Subcutaneous preadipocyte (primary cell): Measurements from ENCODE around the gene CBLN3. TPM values are rescaled to one million over a fixed set of nuclear protein-coding genes. Genes with fewer than 3 reads are reported as not detected.

ENCODE experiments used
- total RNA-seq: library from RNA; depleted of rRNA; stranded (reverse); fragments of >200 nt; gene quantifications from 2 replicates; pipeline ENCODE4 v1.2.3, GENCODE V29; 2012

Gene CBLN3
- total RNA-seq = 1.4 and 4.4 TPM in 2 replicates

GRCh38 chr14:24429395-24430142, at the start of gene CBLN3, which contains the start of gene KHNYN:
Gene CBLN3, minus strand, starts transcription at chr14:24429668. Its CDS starts 614 bp downstream, at chr14:24429054.
Gene KHNYN, plus strand, starts transcription at chr14:24429954. Its CDS starts 777 bp downstream, at chr14:24430731.

GRCh38 chr14:24442240-24443052, 13.0 kb upstream of the CBLN3 start, which contains the start of gene SDR39U1:
Gene SDR39U1, minus strand, starts transcription at chr14:24442776. Its CDS starts 7 bp downstream, at chr14:24442769.

GRCh38 chr14:24398653-24399446, 30.6 kb downstream of the CBLN3 start, which contains the start of gene NYNRIN:
Gene NYNRIN, plus strand, starts transcription at chr14:24399003. Its CDS starts 244 bp downstream, at chr14:24399247.

Other genes starting within 250 kb of the CBLN3 start
- 74.6 and 97.4 TPM in 2 replicates for gene IPO4, start 240.9 kb downstream of the CBLN3 start, total RNA-seq
- 53.2 and 56.2 TPM in 2 replicates for gene TM9SF1, start 234.2 kb downstream of the CBLN3 start, total RNA-seq
- gene TSSK4, start 224.0 kb downstream of the CBLN3 start, total RNA-seq = under 0.01 and 0.20 TPM in 2 replicates
- 10.0 and 10.3 TPM in 2 replicates for gene CHMP4A, start 216.2 kb downstream of the CBLN3 start, total RNA-seq
- 10.8 and 14.7 TPM in 2 replicates for gene MDP1, start 213.6 kb downstream of the CBLN3 start, total RNA-seq
- 84.3 and 102 TPM in 2 replicates for gene NEDD8, start 197.3 kb downstream of the CBLN3 start, total RNA-seq
- gene GMPR2, start 196.7 kb downstream of the CBLN3 start, total RNA-seq = 54.2 and 64.3 TPM in 2 replicates
- gene TINF2, start 187.0 kb downstream of the CBLN3 start, total RNA-seq = 37.7 and 46.3 TPM in 2 replicates
- gene TGM1, start 166.5 kb downstream of the CBLN3 start, total RNA-seq = 0.78 and 1.1 TPM in 2 replicates
- 22.4 and 30.1 TPM in 2 replicates for gene RABGGTA, start 158.1 kb downstream of the CBLN3 start, total RNA-seq
- gene DHRS1, start 129.9 kb downstream of the CBLN3 start, total RNA-seq = 10.0 and 16.2 TPM in 2 replicates
- 19.1 and 27.2 TPM in 2 replicates for gene NOP9, start 129.8 kb downstream of the CBLN3 start, total RNA-seq
- gene CIDEB, start 121.7 kb downstream of the CBLN3 start, total RNA-seq = 1.2 and 2.2 TPM in 2 replicates
- gene LTB4R2, start 119.5 kb downstream of the CBLN3 start, total RNA-seq = 5.3 and 5.5 TPM in 2 replicates
- 1.4 and 2.2 TPM in 2 replicates for gene LTB4R, start 118.2 kb downstream of the CBLN3 start, total RNA-seq
- 3.7 and 11.5 TPM in 2 replicates for gene ADCY4, start 94.6 kb downstream of the CBLN3 start, total RNA-seq
- gene RIPK3, start 89.7 kb downstream of the CBLN3 start, total RNA-seq = 3.7 TPM in 2 replicates
- gene NFATC4, start 61.5 kb downstream of the CBLN3 start, total RNA-seq = 53.3 and 54.0 TPM in 2 replicates
- gene NYNRIN, start 30.7 kb downstream of the CBLN3 start, total RNA-seq = 3.9 and 4.8 TPM in 2 replicates
- 36.4 and 44.2 TPM in 2 replicates for gene KHNYN, start 286 bp upstream of the CBLN3 start, total RNA-seq
- 9.6 and 12.9 TPM in 2 replicates for gene SDR39U1, start 13.1 kb upstream of the CBLN3 start, total RNA-seq
- gene CMA1, start 78.6 kb upstream of the CBLN3 start, total RNA-seq = not detected in 2 replicates
- gene CTSG, start 146.6 kb upstream of the CBLN3 start, total RNA-seq = not detected in 2 replicates
- not detected in 2 replicates for gene GZMH, start 180.0 kb upstream of the CBLN3 start, total RNA-seq
- not detected in 2 replicates for gene GZMB, start 204.5 kb upstream of the CBLN3 start, total RNA-seq